Brain pericyte (primary cell): ENCODE data around the gene CALML6.
"Not testable (repeated sequence)": the region's sequence is repeated elsewhere in the genome, so short reads cannot be mapped to it uniquely, and the experiment has no call there.

Experiments used
- DNase-seq: peaks from one replicate; pipeline ENCODE4 v3.0.0-alpha.2; 2012; ENCODE audit warnings: low read depth, low spot score

The CALML6 gene

DNA sequence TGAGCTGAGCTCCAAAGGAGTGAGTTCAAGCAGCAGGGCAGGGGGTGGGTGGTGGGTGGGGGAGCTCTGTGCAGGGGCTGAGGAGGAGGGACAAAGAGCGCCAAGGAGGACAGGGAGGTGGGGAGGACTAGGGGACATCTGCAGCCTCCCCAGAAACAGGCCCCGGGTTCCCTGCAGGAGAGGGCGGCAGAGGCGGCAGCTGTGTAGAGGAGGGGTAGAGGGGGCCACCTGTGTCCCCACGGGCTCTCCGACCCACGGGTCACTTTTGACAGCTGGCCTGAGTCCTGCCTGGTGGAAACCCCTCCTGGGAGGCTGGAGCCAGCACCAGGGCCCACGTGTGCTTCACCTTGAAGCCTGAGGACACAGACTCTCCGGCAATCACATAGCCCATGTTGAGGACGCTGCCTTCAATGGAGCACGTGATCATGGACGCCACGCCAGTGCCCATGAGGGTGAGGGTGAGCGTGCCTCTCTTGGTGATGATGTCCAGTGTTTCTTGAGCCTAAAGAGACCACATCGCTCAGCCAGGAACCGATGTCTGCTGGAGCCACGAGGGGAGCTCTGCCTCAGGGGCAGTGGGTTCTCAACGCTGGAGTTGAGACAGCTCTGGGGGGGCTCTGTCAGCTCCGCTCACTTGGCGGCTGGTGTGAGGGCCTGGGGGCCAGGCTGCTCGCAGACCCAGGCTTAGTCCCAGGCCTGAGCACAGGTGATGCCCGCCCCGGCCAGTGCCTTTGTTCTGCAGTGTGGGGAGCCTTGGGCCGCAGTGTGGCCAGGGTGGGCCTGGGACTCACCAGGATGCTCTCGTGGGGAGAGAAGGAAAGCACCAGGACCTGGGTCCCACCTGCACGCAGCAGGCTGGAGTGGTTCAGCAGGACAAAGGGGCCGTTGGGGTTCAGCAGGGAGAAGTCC lies 10.6 kb downstream of the CALML6 start:
- no peak for DNase-seq

DNA sequence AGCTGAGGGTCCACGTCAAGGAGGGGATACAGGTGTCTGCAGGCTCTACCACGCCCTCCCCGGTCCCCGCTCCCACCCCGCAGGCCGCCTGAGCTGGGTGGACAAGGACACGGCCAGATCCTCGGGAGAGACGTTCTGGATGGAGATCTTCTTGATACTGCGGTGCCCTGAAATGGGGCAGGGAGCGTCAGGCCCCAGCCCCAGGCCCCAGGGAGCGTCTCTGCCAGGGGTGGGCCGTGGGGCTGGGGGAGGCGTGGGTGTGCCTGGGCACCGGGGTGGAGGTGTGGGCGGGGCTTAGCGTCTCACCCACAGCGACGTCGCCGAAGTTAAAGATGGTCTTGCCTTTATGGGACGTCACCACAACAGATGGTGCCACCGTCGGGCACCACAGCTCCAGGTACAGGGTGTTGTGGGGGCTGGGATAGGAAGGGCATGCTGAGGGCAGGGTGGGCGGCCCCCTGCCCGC lies 11.3 kb downstream of the CALML6 start:
- DNase-seq, result no peak

DNA sequence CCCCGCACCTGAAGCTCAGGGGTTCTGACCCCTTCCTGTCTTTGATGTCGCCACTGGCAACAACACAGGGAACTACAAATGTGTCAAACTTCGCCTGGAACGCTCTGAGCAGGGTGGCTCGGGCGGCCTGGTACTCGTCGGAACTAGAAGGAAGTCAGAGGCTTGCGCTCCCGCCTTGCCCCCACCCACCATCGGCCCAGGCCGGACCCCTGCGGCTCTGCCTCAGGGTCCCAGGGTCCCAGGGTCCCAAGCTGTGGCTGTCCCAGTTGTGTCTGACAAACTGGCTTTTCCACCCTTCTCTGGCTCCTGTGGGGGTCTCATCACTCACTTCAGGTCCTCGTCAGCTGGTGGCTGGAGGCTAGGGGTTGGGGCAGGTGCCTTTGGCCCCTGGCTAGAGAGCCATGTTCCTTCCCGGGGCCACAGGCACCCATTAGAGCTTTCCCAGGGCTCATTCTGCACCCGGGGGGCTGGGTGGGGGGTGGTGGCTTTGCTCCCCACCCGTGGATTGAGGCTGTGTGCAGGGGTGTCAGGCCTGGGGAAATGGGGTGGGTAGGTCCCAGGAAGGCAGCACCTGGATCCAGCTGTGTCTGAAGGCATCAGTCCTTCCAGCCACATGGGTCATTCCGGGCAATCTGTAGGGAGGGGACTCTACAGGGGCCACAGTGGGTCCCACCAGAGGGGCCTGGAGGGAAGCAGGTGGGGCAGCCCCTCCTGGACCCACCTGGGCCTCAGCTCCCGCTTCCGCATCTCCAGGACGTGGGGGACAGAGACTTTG lies 12.0 kb downstream of the CALML6 start:
- DNase-seq, result no peak

DNA sequence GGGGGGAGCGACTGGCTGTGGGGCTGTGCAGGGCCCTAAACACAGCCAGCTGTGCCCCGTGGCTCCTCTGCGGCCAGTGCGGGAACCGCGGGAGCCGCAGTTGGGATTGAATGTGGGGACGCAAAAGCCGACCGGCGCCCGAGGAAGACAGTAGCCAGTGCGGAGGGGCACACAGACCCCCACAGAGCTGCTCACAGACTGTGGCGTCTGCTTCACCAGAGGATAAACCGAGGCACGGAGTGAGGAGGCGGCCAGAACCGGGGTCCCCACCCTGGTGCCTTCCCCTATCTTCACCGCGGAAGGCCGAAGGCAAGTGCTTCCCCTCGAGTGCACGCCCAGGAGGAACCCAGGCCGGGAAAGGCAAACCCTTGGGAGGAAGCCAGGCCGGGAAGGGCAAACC lies 12.7 kb downstream of the CALML6 start:
- DNase-seq, result no peak

DNA sequence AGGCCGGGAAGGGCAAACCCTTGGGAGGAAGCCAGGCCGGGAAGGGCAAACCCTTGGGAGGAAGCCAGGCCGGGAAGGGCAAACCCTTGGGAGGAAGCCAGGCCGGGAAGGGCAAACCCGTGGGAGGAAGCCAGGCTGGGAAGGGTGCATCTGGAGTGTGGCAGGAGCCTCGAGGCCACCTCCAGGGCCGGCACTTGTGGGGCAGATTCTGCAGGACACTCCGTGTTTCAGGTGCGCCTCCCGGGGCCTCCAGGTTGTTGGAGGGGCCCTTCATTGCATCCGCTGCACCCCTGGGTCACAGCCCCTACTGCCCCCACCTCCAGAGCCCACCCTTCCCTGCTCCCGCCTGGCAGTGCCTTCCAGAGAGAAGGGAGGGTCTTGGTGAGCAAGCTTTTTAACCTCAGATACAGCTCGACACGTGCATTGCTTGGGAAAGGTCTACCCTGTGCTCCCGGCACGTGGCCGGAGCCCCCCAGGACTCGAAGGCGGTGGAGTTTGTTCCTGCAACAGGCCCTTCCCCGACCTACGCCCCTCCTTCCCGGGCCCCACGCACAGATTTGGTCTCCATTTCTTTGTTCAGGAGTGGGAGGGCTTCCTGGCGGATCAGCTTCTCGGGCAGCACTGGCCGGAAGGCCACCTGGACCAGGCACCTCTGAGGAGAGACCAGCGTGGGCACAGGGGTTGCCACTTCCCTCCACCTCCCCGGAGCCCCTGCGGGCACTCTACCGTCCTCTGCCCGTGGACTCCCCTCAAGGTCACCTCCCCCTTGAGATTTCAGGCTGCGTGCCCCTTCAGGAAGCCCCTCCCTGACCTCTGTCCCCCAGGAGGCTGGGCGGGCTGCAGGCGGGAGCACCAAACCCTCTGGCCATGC lies 13.4 kb downstream of the CALML6 start:
- DNase-seq, result no peak

DNA sequence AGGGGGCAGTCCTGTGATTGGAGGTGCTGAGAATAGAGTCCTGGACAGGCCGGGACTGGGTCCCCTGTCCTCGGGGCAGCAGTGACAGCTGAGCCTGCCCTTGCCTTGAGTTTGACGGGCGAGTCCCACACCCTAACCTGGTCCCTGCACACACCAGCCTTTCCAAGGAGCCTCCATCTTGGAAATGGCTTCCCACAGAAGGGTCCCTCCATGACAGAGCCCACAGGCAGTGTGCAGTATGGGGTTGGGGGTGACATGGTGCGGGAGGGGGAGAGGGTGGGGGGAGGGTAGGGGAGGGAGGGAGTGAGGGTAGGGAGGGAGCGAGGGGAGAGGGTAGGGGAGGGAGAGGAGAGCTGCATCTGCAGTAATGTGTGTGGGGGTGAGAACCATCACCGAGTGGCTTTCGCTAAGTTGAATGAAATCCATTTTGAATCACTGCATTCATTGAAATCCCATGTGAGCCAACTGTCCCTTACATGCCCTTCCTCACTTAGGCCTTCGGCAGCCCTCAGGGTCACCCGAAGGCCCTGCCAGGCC lies 14.1 kb downstream of the CALML6 start:
- no peak for DNase-seq

DNA sequence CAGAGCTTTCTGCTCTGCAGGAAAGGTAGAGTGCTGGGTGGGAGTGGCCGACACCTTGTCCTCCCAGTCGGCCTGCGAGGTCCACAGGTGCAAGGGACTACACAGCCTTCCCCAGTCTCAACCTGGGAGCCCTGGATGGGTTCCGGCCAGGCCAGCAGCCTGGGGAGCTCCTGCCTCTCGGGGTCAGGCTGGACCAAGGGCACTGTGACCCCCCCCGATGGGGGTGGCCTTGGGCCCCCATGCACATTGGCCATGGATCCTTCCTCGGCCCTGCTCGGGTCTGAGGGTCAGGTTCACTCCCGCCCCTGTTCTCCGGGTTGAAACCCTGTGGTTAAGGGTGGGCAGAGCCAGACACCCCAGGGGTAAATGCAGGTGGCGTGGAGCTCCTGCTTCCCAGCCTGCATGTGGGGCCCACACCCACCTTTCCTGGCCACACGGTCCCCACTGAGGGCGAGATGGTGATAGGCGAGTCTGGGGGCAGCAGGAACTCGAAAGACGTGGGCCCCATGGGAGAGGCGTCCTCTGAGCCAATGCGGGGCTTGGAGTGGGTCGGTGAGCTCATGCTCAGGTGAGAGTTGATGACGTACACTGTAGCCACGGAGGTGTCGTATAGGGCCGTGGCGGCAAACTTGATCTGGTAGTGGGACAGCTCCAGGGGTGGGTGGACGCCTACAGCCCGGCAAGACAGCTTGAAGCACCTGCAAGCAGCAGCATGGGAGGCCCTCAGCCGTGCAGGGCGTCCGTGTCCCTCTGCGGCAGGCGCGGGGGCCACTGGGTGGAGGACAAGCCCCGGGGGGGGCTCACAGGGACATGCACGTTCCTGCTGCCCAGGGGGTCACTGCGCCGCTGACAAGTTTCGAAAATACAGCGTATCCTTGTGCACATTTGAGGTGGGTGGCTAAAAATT lies 14.8 kb downstream of the CALML6 start:
- no peak for DNase-seq

DNA sequence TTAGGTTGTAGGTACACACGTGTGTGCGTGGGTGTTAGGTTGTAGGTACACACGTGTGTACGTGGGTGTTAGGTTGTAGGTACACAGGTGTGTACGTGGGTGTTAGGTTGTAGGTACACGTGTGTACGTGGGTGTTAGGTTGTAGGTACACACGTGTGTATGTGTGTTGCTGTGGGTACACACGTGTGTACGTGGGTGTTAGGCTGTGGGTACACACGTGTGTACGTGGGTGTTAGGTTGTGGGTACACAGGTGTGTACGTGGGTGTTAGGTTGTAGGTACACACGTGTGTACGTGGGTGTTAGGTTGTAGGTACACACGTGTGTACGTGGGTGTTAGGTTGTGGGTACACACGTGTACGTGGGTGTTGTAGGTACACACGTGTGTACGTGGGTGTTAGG lies 19.8 kb downstream of the CALML6 start:
- DNase-seq, result not testable (repeated sequence)

DNA sequence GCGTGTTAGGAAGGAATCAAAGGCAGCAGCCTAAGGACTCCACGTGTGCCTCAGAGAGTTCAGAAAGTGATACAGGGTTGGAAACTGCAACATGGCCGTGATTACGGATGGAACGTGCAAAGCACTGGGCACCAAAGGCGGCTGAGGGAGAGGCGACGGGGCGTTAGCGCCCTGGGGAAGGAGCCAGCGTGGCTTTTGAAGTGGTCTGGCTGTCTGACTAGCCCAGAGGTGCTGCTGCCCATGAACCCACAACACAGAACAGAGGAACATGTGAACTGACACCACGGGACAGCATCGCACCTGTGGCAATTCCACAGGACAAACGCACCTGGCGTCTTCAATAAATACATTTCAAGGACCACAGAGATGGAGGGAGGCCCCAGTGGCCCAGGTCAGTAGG lies 22.0 kb downstream of the CALML6 start:
- DNase-seq, result no peak

DNA sequence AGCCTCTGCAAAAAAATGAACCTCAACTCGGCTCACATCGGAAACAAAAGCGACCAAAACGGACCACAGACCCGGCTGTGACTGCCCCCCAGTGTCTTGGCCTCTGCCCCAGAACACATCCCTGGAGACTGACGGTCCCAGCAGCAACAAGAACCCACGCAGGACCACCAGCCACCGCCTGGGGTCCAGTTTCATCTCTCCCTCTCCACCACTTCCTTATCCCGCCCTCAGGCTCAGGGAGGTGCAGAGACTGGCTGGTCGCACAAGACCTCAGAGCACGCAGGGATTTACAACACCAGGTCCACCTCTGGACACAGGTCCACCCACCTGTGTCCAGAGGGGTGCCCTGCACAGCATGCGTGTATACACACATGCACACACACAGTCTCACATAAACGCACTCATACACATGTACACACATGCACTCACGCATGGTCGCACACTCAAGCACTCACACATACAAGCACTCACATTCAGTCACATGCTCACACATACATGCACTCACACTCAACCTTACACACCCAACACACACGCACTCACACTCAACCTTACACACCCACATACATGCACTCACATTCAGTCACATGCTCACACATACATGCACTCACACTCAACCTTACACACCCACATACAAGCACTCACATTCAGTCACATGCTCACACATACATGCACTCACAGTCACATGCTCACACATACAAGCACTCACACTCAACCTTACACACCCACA lies 22.7 kb downstream of the CALML6 start:
- DNase-seq, result no peak

DNA sequence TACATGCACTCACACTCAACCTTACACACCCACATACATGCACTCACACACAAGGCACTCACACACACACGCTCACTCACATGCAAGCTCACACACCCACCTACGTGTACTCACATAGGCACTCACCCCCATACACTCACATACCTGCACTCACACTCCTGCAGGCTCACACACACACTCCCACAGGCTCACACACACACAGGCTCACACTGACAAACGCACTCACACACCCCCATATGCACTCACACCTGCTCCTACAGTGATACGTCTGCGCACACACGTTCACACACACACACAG lies 23.2 kb downstream of the CALML6 start:
- DNase-seq, result no peak

DNA sequence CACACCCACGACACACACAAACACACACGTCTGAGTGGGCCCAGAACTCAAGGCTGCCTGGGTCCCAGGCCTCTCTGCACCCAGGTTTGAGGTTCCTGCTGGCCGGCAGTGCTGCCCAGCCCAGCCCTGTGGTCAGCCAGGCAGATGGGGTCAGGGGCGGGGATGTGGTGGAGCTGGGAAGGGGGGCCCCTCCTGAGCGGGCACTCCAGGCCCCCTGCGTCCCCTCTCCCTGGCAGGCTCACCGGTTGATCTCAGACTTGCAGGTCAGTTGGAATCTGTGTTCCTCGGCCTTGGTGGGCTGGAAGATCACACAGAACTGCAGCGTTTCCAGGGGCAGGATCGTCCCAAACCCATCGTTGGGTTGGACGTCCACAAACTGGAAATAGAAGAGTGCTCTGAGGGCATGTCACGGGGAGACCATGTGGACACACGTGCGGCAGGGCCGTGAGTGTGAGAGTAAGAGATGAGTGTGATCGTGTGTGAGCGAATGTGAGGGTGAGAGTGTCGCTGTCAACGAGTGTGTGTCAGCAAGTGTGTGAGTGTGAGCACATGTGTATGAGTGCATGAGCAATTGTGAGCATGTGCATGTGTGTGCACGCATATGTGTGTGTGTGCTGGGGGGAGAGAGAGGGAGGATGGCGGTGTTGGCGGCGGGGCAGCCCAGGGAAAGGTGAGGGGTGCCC lies 23.7 kb downstream of the CALML6 start:
- DNase-seq, result no peak

DNA sequence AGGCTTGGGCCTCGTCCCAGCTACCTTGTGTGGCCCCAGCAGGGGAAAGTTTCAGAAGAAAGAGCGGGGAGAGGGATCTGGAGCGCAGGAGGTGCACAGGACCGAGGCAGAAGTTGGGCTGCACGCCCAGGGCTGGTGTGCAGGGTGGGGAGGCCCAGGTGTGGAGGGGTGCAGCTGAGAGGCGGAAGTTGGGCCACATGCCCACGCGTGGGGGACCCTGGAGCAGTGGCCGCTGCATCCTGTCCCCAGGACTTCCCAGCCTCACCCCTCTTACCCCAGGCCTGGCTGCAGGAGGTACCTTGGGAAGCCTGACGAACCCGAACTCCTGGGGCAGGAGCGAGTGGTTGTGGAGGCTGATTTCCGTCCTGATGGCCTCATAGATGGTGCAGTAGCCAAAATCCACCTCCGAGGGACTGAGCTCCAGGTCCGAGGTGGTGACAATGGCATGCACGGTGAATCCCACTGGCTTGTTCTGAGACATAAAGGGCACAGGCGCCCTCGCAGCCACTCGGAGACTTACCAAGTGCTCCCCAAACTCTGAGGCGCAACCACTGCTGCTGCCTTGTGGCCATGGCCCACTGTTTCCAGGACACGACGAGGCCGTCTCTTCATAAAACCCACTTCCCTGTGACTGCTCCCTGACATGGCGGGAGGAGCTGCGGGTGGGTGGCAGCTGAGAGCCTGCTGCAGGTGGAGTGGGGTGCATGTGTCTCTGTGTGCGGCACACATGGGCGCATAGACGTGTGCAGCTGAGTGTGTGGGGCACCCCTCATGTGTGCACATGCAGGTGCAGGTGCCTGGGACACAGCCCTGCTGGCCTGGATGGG lies 24.4 kb downstream of the CALML6 start:
- no peak for DNase-seq

DNA sequence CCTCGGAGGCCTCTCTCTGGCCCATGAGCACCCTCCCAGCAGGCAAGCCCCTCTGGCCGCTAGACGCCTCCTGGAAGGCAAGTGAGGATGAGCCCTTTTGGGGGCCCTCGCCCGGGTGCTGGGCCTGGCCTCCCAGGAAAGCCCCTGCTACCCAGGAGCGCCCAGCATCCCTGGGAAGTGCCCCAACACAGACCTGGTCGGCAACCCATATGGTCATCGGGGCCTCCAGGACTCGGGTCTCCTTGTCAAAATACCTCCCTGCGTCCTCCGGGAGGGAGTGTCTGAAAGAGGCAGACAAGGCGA lies 25.0 kb downstream of the CALML6 start:
- DNase-seq, result no peak

DNA sequence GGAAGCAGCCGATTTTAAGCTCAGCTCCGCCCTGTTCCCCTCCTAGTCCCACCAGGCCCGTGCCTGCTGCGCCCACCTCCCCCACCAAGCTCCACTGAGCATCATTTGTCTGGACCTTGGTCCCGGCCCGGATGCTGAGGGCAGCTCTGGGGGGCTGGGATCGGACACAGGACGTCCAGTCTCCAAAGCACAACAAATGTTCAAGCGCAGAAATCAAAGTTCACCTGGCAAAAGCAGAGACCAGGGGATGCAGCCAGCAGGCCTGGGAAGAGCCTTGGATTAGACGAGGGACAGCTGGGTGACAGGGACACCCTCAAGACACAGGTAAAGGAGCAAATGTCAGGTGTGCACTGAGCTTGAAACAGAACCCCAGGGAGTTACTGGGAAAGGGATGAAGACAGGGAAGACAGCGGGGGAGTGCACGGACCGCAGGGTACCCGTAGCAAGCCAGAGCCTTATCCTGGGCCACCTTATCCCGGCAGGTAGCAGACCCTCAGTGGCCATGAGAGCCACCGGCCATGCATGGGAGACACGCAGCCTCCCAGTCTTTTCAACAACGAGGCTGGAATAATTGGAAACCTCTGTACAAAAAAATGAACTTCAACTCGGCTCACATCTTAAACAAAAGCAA lies 26.3 kb downstream of the CALML6 start:
- DNase-seq, result no peak

DNA sequence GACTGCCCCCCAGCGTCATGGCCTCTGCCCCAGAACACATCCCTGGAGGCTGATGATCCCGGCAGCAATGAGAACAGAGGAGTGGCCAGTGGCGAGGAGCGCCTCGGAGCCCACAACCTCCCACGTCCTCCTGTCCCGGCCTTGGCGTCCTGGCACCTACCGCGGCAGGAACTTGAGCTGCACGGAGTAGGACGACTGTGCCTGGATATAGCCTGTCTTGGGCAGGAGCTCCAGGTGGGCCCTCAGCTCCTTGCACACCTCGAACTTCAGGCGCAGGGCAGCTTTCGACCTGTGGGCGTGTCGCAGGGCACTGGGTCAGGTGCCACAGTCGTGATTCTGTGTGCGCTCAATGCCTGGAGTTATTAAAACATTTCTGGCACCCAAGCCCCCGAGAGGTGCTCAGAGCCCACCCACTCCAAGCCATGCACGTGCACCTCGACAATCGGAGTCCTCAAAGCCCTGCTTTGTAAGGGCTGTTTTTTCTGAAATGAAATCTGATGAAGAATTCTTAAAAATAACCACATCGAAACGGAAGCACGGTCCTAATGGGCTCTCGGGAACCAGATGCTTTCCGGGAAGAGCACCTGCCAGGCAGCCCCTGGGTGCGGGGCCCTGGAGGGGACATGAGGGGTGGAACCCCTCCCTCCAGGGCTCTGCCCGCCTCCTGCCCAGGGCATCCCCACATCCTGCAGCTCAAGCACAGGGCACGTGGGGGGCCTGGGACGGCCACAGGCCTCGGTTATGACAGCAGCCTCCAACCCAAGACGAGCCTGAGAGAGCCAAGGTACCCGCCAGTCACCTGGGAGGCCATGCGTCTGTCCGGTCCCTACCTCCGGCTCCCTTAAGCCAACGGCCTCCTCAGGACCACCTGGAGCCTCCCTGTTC lies 27.1 kb downstream of the CALML6 start:
- DNase-seq, result no peak
